ENCODE results near the gene TFEB. TPM values are rescaled to one million over a fixed set of nuclear protein-coding genes. Genes with fewer than 3 reads are reported as not detected.

Gene TFEB
- total and polyA plus RNA-seq, 4 donors: 10.4 to 35.2 (median 24.7) TPM

GRCh38 chr6:41656002-41656691, 79.3 kb downstream of the TFEB start:
- Histone ChIP-seq H3K27me3 (ENCODE audit: control insufficient read depth, insufficient read depth, low read length) (peaks cover 5% of the 10 kb centered on the region), H3K4me1 (ENCODE audit: control insufficient read depth, insufficient read depth, low read length) (peaks cover 36% of the 10 kb centered on the region), H3K36me3 (ENCODE audit: control insufficient read depth, insufficient read depth, low read length) (peaks cover 34% of the 10 kb centered on the region), H3K9me3 (ENCODE audit: control insufficient read depth, insufficient read depth, low read length) (no peaks in the 10 kb centered on the region), H3K4me3 (ENCODE audit: low read depth, low read length) (no peak overlapping the region), H3K27ac (ENCODE audit: low read depth, low read length) (peak overlapping the region; percentile 70)
- 60% methylated on average over 12 of the region's 14 CpGs for WGBS (ENCODE audit: insufficient coverage)
- peak in 1 of 6 donors; percentile 4 for DNase-seq (ENCODE audit: low read depth in 4 of 6, low spot score in 6 of 6)

DNA sequence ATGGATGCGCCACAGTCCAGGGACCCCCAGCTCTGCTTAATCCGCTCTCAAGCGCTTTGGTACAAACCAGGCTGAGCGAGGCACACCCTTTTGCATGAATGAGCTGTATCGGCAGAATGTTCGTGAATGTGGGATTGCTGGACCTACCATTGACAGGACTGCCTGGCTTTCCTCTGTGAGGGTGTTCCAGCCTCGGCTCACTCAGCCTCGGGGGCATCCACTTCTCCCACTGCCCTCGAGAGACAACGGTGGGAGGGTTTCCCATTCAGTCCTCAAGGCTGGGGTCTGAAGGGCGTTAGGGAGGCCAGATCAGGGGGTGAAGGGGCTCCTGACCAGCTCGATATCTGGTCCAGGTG, 79.8 kb downstream of the TFEB start:
- Histone ChIP-seq H3K4me1 (ENCODE audit: control insufficient read depth, insufficient read depth, low read length) (peaks cover 36% of the 10 kb centered on the region), H3K27ac (ENCODE audit: low read depth, low read length) (peak overlapping the region; percentile 70), H3K4me3 (ENCODE audit: low read depth, low read length) (no peak overlapping the region), H3K9me3 (ENCODE audit: control insufficient read depth, insufficient read depth, low read length) (no peaks in the 10 kb centered on the region), H3K36me3 (ENCODE audit: control insufficient read depth, insufficient read depth, low read length) (peaks cover 38% of the 10 kb centered on the region), H3K27me3 (ENCODE audit: control insufficient read depth, insufficient read depth, low read length) (peaks cover 5% of the 10 kb centered on the region)
- WGBS (ENCODE audit: insufficient coverage): 59% methylated on average over 11 of the region's 12 CpGs
- DNase-seq (ENCODE audit: low read depth in 4 of 6, low spot score in 6 of 6): no peak

GRCh38 chr6:41655176-41655575, 80.2 kb downstream of the TFEB start:
- no CpG with 5 or more reads among the region's 8 CpGs for WGBS (ENCODE audit: insufficient coverage)
- no peaks in the 10 kb centered on the region for H3K9me3 ChIP-seq (ENCODE audit: control insufficient read depth, insufficient read depth, low read length)
- peaks cover 39% of the 10 kb centered on the region for H3K36me3 ChIP-seq (ENCODE audit: control insufficient read depth, insufficient read depth, low read length)
- H3K27ac ChIP-seq (ENCODE audit: low read depth, low read length): peak overlapping the region; percentile 70
- H3K4me1 ChIP-seq (ENCODE audit: control insufficient read depth, insufficient read depth, low read length): peaks cover 36% of the 10 kb centered on the region
- DNase-seq (ENCODE audit: low read depth in 4 of 6, low spot score in 6 of 6): peak in 1 of 6 donors; percentile 1
- no peak overlapping the region for H3K4me3 ChIP-seq (ENCODE audit: low read depth, low read length)
- H3K27me3 ChIP-seq (ENCODE audit: control insufficient read depth, insufficient read depth, low read length): peaks cover 5% of the 10 kb centered on the region

DNA sequence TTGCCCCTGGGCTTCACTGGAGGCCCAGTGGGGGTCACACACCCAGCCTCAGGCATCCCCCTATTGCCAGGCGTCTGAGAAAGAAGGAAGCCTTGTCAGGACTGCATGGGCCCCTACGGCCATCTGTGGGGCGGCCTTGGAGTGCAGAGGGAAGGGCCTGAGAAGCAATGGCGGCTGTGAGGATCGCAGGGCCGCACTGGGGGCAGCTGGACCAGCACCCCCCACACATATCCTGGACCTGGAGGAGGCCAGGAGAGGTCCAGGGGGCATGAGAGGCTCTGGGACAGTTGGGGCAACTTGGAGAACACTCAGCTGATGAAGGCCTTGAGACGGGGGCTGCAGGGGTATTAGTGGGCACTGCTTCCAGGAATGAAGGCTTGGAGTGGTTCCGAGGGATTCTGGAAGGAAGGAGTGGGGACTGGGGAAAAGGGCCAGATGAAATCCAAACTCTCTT, 80.7 kb downstream of the TFEB start:
- Histone ChIP-seq H3K9me3 (ENCODE audit: control insufficient read depth, insufficient read depth, low read length) (no peaks in the 10 kb centered on the region), H3K27ac (ENCODE audit: low read depth, low read length) (no peak overlapping the region), H3K27me3 (ENCODE audit: control insufficient read depth, insufficient read depth, low read length) (peaks cover 5% of the 10 kb centered on the region), H3K36me3 (ENCODE audit: control insufficient read depth, insufficient read depth, low read length) (peaks cover 42% of the 10 kb centered on the region), H3K4me1 (ENCODE audit: control insufficient read depth, insufficient read depth, low read length) (peaks cover 36% of the 10 kb centered on the region), H3K4me3 (ENCODE audit: low read depth, low read length) (no peak overlapping the region)
- no peak for DNase-seq (ENCODE audit: low read depth in 4 of 6, low spot score in 6 of 6)
- WGBS (ENCODE audit: insufficient coverage): 62% methylated on average over 2 of the region's 8 CpGs

DNA sequence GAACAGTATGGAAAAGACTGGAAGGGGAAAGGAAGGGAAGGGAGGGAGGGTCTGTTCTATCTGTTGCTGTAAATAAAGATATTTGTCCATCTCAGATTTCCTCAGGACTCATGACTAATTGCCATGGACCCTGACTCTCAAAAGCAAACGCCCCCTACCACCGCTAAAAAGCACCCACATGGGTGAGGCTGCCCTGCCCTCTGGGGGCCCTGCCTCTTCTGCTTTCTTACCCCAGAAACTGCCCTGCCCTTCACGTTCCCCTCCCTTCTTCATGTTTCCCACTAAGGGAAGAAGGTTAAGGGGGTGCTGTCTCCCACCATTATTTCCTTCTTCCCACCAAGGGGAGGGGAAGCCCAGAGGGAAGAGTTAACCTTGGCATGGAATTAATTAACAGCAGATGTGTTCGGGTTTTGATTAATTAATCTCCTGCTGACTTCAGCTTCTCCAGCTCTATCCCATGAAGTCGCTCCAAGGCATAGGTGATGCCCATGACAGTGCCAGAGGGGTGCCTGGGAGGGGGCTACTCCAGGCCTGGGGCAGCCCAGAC, 81.2 kb downstream of the TFEB start:
- Histone ChIP-seq H3K27me3 (ENCODE audit: control insufficient read depth, insufficient read depth, low read length) (peaks cover 5% of the 10 kb centered on the region), H3K27ac (ENCODE audit: low read depth, low read length) (no peak overlapping the region), H3K4me3 (ENCODE audit: low read depth, low read length) (no peak overlapping the region), H3K9me3 (ENCODE audit: control insufficient read depth, insufficient read depth, low read length) (no peaks in the 10 kb centered on the region), H3K36me3 (ENCODE audit: control insufficient read depth, insufficient read depth, low read length) (peaks cover 47% of the 10 kb centered on the region), H3K4me1 (ENCODE audit: control insufficient read depth, insufficient read depth, low read length) (peaks cover 36% of the 10 kb centered on the region)
- whole genome bisulfite sequencing (ENCODE audit: insufficient coverage): 40% methylated on average over 1 of the region's 5 CpGs
- DNase-seq (ENCODE audit: low read depth in 4 of 6, low spot score in 6 of 6): no peak

DNA sequence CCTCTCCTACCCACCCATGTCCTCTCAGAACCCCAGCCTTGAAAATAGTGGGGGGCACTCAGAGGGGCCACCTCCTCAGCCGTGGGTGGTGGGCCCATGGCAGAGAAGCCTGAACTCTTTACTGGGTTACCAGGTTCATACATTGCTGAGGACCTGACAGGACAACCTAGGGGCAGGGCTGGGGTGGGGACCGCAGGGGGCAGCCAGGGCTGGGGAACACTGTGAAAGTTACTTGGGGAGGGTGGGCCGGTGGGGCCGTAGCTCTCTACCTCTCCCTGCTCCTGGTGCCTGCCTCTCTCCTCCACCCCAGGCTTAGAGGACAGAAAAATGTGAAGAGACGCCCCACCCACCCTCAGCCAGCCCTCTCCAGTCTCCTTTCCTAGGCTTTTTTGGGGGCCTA, 81.7 kb downstream of the TFEB start:
- peaks cover 3% of the 10 kb centered on the region for H3K27me3 ChIP-seq (ENCODE audit: control insufficient read depth, insufficient read depth, low read length)
- DNase-seq (ENCODE audit: low read depth in 4 of 6, low spot score in 6 of 6): no peak
- peaks cover 52% of the 10 kb centered on the region for H3K36me3 ChIP-seq (ENCODE audit: control insufficient read depth, insufficient read depth, low read length)
- H3K4me3 ChIP-seq (ENCODE audit: low read depth, low read length): no peak overlapping the region
- peaks cover 38% of the 10 kb centered on the region for H3K4me1 ChIP-seq (ENCODE audit: control insufficient read depth, insufficient read depth, low read length)
- WGBS (ENCODE audit: insufficient coverage): 71% methylated on average over 2 of the region's 5 CpGs
- H3K27ac ChIP-seq (ENCODE audit: low read depth, low read length): no peak overlapping the region
- H3K9me3 ChIP-seq (ENCODE audit: control insufficient read depth, insufficient read depth, low read length): no peaks in the 10 kb centered on the region

GRCh38 chr6:41652866-41653652, 82.3 kb downstream of the TFEB start:
- WGBS (ENCODE audit: insufficient coverage): 73% methylated on average over 30 of the region's 32 CpGs
- DNase-seq (ENCODE audit: low read depth in 4 of 6, low spot score in 6 of 6): no peak
- no peak overlapping the region for H3K27ac ChIP-seq (ENCODE audit: low read depth, low read length)
- no peak overlapping the region for H3K4me3 ChIP-seq (ENCODE audit: low read depth, low read length)
- H3K27me3 ChIP-seq (ENCODE audit: control insufficient read depth, insufficient read depth, low read length): peaks cover under 1% of the 10 kb centered on the region
- peaks cover 57% of the 10 kb centered on the region for H3K36me3 ChIP-seq (ENCODE audit: control insufficient read depth, insufficient read depth, low read length)
- peaks cover 40% of the 10 kb centered on the region for H3K4me1 ChIP-seq (ENCODE audit: control insufficient read depth, insufficient read depth, low read length)
- no peaks in the 10 kb centered on the region for H3K9me3 ChIP-seq (ENCODE audit: control insufficient read depth, insufficient read depth, low read length)

GRCh38 chr6:41651962-41652657, 83.3 kb downstream of the TFEB start:
- Histone ChIP-seq H3K4me1 (ENCODE audit: control insufficient read depth, insufficient read depth, low read length) (peaks cover 40% of the 10 kb centered on the region), H3K9me3 (ENCODE audit: control insufficient read depth, insufficient read depth, low read length) (no peaks in the 10 kb centered on the region), H3K27ac (ENCODE audit: low read depth, low read length) (no peak overlapping the region), H3K36me3 (ENCODE audit: control insufficient read depth, insufficient read depth, low read length) (peaks cover 66% of the 10 kb centered on the region), H3K4me3 (ENCODE audit: low read depth, low read length) (no peak overlapping the region), H3K27me3 (ENCODE audit: control insufficient read depth, insufficient read depth, low read length) (no peaks in the 10 kb centered on the region)
- DNase-seq (ENCODE audit: low read depth in 4 of 6, low spot score in 6 of 6): no peak
- WGBS (ENCODE audit: insufficient coverage): 84% methylated on average over 12 of the region's 14 CpGs

- peaks cover 70% of the 10 kb centered on the region for H3K36me3 ChIP-seq (ENCODE audit: control insufficient read depth, insufficient read depth, low read length)
- DNase-seq (ENCODE audit: low read depth in 4 of 6, low spot score in 6 of 6): no peak
- H3K27ac ChIP-seq (ENCODE audit: low read depth, low read length): no peak overlapping the region
- H3K4me1 ChIP-seq (ENCODE audit: control insufficient read depth, insufficient read depth, low read length): peaks cover 42% of the 10 kb centered on the region
- H3K4me3 ChIP-seq (ENCODE audit: low read depth, low read length): no peak overlapping the region
- H3K9me3 ChIP-seq (ENCODE audit: control insufficient read depth, insufficient read depth, low read length): no peaks in the 10 kb centered on the region
- 85% methylated on average over 10 of the region's 11 CpGs for WGBS (ENCODE audit: insufficient coverage)
- no peaks in the 10 kb centered on the region for H3K27me3 ChIP-seq (ENCODE audit: control insufficient read depth, insufficient read depth, low read length)
Observed at GRCh38 chr6:41651246-41651961, 84.0 kb downstream of the TFEB start.

Measured in spinal cord (tissue), 10 donors.